NCI-H526 treated with DMSO at 0.1 percent for 48 hours (cell line): Measurements from ENCODE around the gene MYOD1.

ENCODE experiments used
- DNase-seq: peaks from one replicate; lab custom pipeline; 2025; lab: John Stamatoyannopoulos, UW

MYOD1 gene

GRCh38 chr11:17719028-17719937 is at the start of gene MYOD1:
TSS of gene MYOD1 (plus strand) at chr11:17719571. CDS start at chr11:17719783, 212 bp downstream.
- DNase-seq, result no peak

- no peak for DNase-seq
Measured at GRCh38 chr11:17672469-17672868, 46.9 kb upstream of the MYOD1 start.

- DNase-seq, result no peak
Measured at GRCh38 chr11:17673951-17674350, 45.4 kb upstream of the MYOD1 start.

- DNase-seq, result no peak
Measured at GRCh38 chr11:17682848-17683247, 36.5 kb upstream of the MYOD1 start.

- DNase-seq, result no peak
Measured at GRCh38 chr11:17683377-17684161, 35.8 kb upstream of the MYOD1 start.

GRCh38 chr11:17684550-17684949 is 34.8 kb upstream of the MYOD1 start:
- no peak for DNase-seq

GRCh38 chr11:17686231-17686980 is 33.0 kb upstream of the MYOD1 start:
- no peak for DNase-seq

GRCh38 chr11:17687946-17688670 is 31.3 kb upstream of the MYOD1 start:
- no peak for DNase-seq

GRCh38 chr11:17691550-17691949 is 27.8 kb upstream of the MYOD1 start:
- DNase-seq, result no peak

GRCh38 chr11:17691976-17692375 is 27.4 kb upstream of the MYOD1 start:
- DNase-seq, result no peak

GRCh38 chr11:17692931-17693330 is 26.4 kb upstream of the MYOD1 start:
- DNase-seq, result no peak

- DNase-seq, result no peak
Measured at GRCh38 chr11:17693531-17693930, 25.8 kb upstream of the MYOD1 start.

- no peak for DNase-seq
Measured at GRCh38 chr11:17694494-17695110, 24.8 kb upstream of the MYOD1 start.

GRCh38 chr11:17695454-17696441 is 23.6 kb upstream of the MYOD1 start:
- no peak for DNase-seq

- no peak for DNase-seq
Measured at GRCh38 chr11:17696741-17697140, 22.6 kb upstream of the MYOD1 start.

- DNase-seq, result no peak
Measured at GRCh38 chr11:17697175-17697949, 22.0 kb upstream of the MYOD1 start.

GRCh38 chr11:17699147-17700114 is 19.9 kb upstream of the MYOD1 start:
- no peak for DNase-seq

- no peak for DNase-seq
Measured at GRCh38 chr11:17700991-17701390, 18.4 kb upstream of the MYOD1 start.
